GM18517 (cell line): ENCODE data around the gene GCM1.

Experiments used
- ATAC-seq: cut with Tn5 transposase; IDR thresholded peaks from one replicate; pipeline ENCODE4 v1.9.1; 2021; ENCODE audit warnings: mild to moderate bottlenecking, moderate library complexity; ENCODE audit not compliant: unreplicated experiment

The GCM1 gene

DNA sequence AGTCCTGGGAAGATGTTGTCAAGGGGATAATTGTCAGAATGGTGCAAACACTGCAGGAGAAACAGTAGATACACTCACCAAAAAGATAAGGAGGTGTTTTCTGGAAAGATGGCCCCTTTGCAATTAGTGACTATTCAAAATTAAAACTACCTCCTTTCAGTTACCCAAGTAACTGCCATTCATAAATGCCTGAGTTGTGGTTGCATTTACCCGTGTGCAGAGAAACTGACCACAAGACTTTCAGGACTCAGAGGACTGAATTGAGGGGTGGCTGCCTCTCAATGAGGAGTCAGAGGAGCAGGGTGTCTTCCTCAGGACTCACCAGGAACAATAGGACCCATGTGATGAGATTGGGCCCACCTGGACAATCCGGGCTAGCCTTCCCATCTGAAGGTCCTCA, 39.0 kb downstream of the GCM1 start:
- ATAC-seq, result peak; percentile 75

DNA sequence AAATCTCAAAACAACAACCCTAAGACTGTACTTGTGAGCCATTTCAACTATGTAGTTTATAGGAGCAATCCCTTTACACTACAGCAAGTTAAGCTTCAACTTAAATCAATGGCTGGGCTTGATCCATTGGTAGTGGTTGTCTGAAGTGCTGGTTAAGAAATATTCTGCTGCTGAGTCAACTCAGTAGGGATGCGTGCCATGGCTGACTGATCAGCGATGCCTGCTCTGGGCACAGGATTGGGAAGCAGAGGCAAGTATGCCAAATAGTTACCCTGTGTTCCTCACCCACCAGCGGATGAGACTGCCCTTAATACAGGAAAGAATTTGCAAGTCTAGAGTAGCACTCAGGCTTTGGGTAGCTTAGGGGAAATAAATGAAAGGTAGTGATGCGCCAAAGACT, 41.5 kb downstream of the GCM1 start:
- ATAC-seq, result no peak

GRCh38 chr6:53104916-53105315, 43.7 kb downstream of the GCM1 start:
- no peak for ATAC-seq

GRCh38 chr6:53103993-53104675, 44.5 kb downstream of the GCM1 start:
- ATAC-seq, result no peak

DNA sequence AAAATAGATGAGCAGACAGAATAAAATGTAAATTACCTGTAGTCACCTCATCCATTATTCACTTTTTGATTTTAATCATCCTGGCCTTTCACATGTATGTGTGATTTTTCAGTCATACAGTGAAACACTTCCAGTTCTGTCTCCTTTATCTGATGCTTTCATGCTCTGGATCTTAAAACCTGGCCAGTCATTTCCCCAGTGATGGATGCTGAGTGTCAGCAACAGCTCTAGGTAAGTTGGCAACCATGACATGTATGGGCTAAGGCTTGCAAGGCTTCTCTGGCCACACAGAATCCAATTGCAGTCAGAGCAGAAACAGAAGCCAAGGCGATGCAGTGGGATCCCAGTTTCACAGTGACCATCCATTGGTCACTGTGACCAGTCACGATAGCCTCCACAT, 47.6 kb downstream of the GCM1 start:
- ATAC-seq, result no peak

DNA sequence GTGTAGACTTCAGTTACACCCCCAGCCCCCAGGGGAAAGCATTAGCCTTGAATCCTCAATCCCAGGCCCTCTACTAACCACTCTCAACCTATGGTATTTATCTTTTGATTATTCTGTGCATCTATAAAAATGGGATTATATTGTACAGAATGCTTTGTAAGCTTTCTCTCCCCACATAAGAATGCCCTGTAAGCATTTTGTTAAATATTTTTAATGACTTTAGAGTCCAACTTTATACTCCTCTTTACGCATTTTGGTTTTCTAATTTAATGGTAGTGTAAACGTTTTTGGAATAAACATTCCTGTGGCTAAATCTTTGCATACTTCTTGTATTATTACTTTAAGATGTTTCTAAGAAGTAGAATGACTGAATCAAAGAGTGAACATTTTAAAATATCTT, 48.1 kb downstream of the GCM1 start:
- no peak for ATAC-seq

DNA sequence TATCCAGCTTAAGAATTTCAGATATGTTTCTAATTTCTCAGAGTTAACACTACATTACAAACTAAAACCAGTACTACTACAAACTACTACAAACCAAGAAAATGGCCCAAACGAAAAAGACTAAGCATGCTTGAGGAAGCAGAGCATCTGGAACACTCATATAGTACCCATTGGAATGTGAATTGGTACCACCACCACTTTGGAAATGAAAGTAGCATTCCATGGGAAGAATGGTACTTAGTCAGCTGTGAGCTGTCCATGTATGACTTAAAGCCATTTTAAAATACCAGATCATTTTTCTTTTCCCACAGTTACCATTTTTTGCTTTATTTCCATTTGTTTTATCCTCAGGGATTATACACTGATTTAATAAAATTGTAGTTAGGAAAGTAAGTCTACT, 52.9 kb downstream of the GCM1 start:
- ATAC-seq, result no peak

GRCh38 chr6:53095270-53095669, 53.4 kb downstream of the GCM1 start:
- no peak for ATAC-seq

DNA sequence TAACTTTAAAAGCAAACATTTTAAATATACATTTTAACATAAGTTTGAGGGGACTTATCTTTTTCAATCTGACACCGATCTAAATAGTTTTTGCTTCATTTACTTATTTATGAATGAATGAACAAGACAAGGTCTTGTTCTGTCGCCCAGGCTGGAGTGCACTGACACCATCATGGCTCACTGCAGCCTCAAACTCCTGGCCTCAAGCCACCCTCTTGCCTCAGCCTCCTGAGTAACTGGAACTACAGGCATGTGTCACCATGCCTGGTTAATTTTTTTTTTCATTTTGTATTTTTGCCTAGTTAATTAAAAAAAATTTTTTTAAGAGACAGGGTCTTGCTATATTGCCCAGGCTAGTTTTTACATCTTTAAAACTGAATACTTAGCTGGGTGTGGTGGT, 58.1 kb downstream of the GCM1 start:
- no peak for ATAC-seq

- ATAC-seq, result no peak
Observed at GRCh38 chr6:53089948-53090347, 58.7 kb downstream of the GCM1 start.

GRCh38 chr6:53086302-53086701, 62.3 kb downstream of the GCM1 start:
- no peak for ATAC-seq

DNA sequence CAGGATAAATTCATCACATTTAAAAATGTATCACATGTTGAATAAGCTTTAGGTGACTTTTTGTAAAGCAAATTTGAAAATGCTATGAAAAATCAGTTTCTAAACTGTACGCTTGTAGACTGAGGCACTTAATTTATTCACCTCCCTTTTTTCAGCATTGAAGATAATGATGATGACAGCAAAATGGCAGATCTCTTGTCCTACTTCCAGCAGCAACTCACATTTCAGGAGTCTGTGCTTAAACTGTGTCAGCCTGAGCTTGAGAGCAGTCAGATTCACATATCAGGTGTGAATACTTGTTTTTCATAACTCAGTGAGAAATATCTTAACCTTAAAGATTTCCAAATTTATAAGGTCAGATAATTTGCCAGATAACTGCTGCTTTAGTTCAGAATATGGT, 67.8 kb downstream of the GCM1 start:
- ATAC-seq, result no peak
